Large intestine (tissue), 3 donors: ENCODE data around the gene C8A. TPM values are rescaled to one million over a fixed set of nuclear protein-coding genes. Genes with fewer than 3 reads are reported as not detected.

Experiments used
- DNase-seq, 2 donors: peaks; one replicate each; pipeline versions ENCODE4 v3.0.0 to v3.0.0-alpha.2; 2013
- H3K27ac ChIP-seq: one replicate; pipeline ENCODE4 v1.5.1; 2013; ENCODE audit warnings: low read length
- H3K27me3 ChIP-seq: 2 replicates; pipeline ENCODE4 v1.6.1; 2013; ENCODE audit warnings: low read length; ENCODE audit not compliant: control insufficient read depth, insufficient read depth
- H3K36me3 ChIP-seq: 2 replicates; pipeline ENCODE4 v1.6.1; 2013; ENCODE audit warnings: low read length; ENCODE audit not compliant: control insufficient read depth, insufficient read depth
- H3K4me1 ChIP-seq: one replicate; pipeline ENCODE4 v1.6.1; 2013; ENCODE audit warnings: low read length; ENCODE audit not compliant: control insufficient read depth, insufficient read depth
- H3K4me3 ChIP-seq: one replicate; pipeline ENCODE4 v1.5.1; 2013; ENCODE audit warnings: low read length
- H3K9me3 ChIP-seq: one replicate; pipeline ENCODE4 v1.6.1; 2013; ENCODE audit warnings: mild to moderate bottlenecking, low read depth, low read length, moderate library complexity; ENCODE audit not compliant: control insufficient read depth
- WGBS: methylation state at CpG from one replicate; pipeline ENCODE4 v1.1.5; 2013; ENCODE audit warnings: low lambda C conversion rate; ENCODE audit not compliant: insufficient coverage; 5-methylcytosine and 5-hydroxymethylcytosine counted together
- polyA plus RNA-seq: library from polyadenylated mRNA; unstranded; fragments of 120-200 nt; gene quantifications from one replicate; pipeline ENCODE4 v1.2.1, GENCODE V29; 2013

Gene C8A
- polyA plus RNA-seq, 1 donor = 0.34 TPM

- 100% methylated on average over 1 of the region's 1 CpG for WGBS
- H3K9me3 ChIP-seq = no peaks in the 10 kb centered on the region
- no peak overlapping the region for H3K27ac ChIP-seq
- no peaks in the 10 kb centered on the region for H3K27me3 ChIP-seq
- H3K36me3 ChIP-seq = no peaks in the 10 kb centered on the region
- H3K4me1 ChIP-seq = peaks cover 7% of the 10 kb centered on the region
- H3K4me3 ChIP-seq = no peak overlapping the region
- DNase-seq = no peak
These were observed 67.9 kb downstream of the C8A start for GRCh38 chr1:56922507-56922906.

DNA sequence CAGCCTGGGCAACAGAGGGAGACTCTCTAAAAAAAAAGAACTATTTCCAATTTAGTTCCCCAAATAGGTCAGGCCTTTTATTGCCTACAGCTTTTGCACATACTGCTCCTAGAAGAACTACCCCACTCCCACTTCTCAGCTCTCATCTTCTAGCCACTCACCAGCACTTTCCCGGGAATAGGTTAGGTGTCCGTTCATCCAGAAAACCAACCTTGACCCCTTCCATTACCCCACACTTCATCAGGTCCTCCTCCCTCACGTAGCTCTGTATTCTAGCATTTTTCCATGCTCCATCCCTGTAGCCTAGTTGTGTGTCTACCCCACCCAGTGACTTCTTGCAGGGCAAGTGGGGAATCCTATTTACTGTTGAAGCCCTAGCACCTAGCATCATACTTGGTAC is 68.6 kb downstream of the C8A start:
- Histone ChIP-seq H3K36me3 (no peaks in the 10 kb centered on the region), H3K4me1 (peaks cover 7% of the 10 kb centered on the region), H3K4me3 (no peak overlapping the region), H3K27me3 (no peaks in the 10 kb centered on the region), H3K27ac (no peak overlapping the region), H3K9me3 (no peaks in the 10 kb centered on the region)
- no peak for DNase-seq
- WGBS = 60% methylated on average over 1 of the region's 3 CpGs

- Histone ChIP-seq H3K27me3 (no peaks in the 10 kb centered on the region), H3K27ac (no peak overlapping the region), H3K4me3 (no peak overlapping the region), H3K9me3 (no peaks in the 10 kb centered on the region), H3K36me3 (no peaks in the 10 kb centered on the region), H3K4me1 (peaks cover 3% of the 10 kb centered on the region)
- DNase-seq = no peak
- WGBS = 100% methylated on average over 1 of the region's 5 CpGs
These were observed 69.5 kb downstream of the C8A start for GRCh38 chr1:56924116-56924515.

GRCh38 chr1:56925193-56925592 is 70.6 kb downstream of the C8A start:
- Histone ChIP-seq H3K4me1 (no peaks in the 10 kb centered on the region), H3K27ac (no peak overlapping the region), H3K4me3 (no peak overlapping the region), H3K36me3 (no peaks in the 10 kb centered on the region), H3K27me3 (no peaks in the 10 kb centered on the region), H3K9me3 (no peaks in the 10 kb centered on the region)
- no peak for DNase-seq

DNA sequence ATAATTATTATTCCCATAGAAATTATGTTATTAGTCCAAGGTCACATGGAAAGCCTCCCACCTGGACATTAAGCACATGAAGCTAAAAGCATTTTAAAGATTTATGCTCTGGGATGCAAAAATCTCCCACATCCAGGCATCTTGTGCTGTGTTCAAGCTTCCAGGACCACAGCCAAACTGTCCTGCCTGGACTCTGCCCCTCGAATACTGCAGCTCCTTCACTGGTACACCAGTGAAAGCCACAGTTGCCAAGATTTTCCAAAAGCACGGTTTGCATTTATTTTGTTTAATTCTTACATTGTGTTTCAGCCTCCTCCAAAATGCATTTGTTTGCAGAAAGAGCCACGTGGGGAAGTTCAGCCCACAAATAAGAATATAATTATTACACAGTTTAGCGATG is 72.6 kb downstream of the C8A start:
- H3K9me3 ChIP-seq = no peaks in the 10 kb centered on the region
- no peaks in the 10 kb centered on the region for H3K4me1 ChIP-seq
- no peak for DNase-seq
- no peaks in the 10 kb centered on the region for H3K36me3 ChIP-seq
- H3K27me3 ChIP-seq = no peaks in the 10 kb centered on the region
- H3K27ac ChIP-seq = no peak overlapping the region
- no CpG with 5 or more reads among the region's 4 CpGs for WGBS
- H3K4me3 ChIP-seq = no peak overlapping the region

DNA sequence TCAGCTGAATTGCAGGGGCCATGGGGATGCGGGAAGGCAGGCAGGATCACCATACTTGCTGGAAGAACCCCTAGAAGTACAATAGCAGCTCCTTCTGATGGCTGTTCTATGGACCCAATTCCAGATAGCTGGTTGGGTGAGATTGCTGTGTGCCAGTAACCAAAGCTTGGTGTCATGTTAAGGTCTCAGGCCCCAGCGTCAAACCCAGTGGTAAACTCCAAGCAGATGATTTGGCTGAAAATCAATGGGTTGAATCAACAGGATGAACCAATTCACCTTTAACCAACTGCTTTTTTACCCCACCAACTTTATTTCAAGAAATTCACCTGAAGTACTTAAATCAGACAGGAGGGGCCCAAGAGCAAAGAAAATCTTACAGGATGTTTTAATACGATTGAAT is 73.4 kb downstream of the C8A start:
- no peaks in the 10 kb centered on the region for H3K36me3 ChIP-seq
- no peaks in the 10 kb centered on the region for H3K4me1 ChIP-seq
- H3K4me3 ChIP-seq = no peak overlapping the region
- H3K27me3 ChIP-seq = no peaks in the 10 kb centered on the region
- H3K27ac ChIP-seq = no peak overlapping the region
- no peak for DNase-seq
- WGBS = 80% methylated on average over 2 of the region's 3 CpGs
- no peaks in the 10 kb centered on the region for H3K9me3 ChIP-seq

GRCh38 chr1:56929492-56929891 is 74.9 kb downstream of the C8A start:
- H3K9me3 ChIP-seq = no peaks in the 10 kb centered on the region
- no peak for DNase-seq

DNA sequence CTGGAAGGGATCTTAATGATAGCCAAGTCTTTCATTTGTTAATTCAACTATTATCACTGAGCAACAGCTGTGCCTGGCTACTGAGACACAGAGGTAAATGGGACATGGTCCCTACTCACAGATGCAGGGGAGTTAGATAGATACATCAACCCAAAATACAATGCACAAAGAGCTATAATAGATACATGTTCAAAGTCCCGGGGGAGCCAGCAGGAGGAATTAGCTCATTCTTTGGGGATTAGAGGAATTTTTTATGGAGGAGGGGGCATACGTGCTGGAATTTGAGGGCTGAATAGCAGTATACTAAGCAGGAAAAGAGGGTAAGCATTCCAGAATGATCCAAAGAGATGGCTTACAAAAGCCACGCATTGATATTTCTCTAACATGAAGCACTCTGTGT is 76.6 kb downstream of the C8A start:
- no peaks in the 10 kb centered on the region for H3K4me1 ChIP-seq
- H3K36me3 ChIP-seq = no peaks in the 10 kb centered on the region
- no peaks in the 10 kb centered on the region for H3K9me3 ChIP-seq
- DNase-seq = no peak
- H3K27me3 ChIP-seq = no peaks in the 10 kb centered on the region
- 100% methylated on average over 1 of the region's 3 CpGs for WGBS
- H3K27ac ChIP-seq = no peak overlapping the region
- no peak overlapping the region for H3K4me3 ChIP-seq

More at GRCh38 chr1:56929492-56929891, 74.9 kb downstream of the C8A start:
- no peak overlapping the region for H3K4me3 ChIP-seq
- no peaks in the 10 kb centered on the region for H3K27me3 ChIP-seq
- H3K27ac ChIP-seq = no peak overlapping the region
- WGBS = 100% methylated on average over 1 of the region's 2 CpGs
- H3K4me1 ChIP-seq = no peaks in the 10 kb centered on the region
- H3K36me3 ChIP-seq = no peaks in the 10 kb centered on the region

DNA sequence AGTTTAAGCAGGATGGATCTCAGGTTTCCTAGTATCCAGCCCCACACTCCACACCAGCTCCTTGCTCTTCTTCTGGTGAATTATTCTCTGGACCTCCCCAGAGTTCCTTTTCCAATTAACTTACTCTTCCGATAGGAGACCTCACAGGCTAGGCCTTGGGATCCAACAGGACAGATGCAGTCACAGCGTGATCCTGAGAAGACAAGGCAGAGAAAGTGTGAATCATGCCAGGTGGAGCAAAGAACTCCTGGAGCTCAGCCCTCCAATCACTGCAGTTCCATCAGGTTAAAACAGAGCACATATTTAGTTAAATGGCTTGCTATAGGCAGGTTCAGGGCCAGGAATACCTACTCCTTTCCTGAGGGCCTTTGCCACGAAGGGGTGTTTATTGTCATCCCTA is 77.1 kb downstream of the C8A start:
- H3K27ac ChIP-seq = no peak overlapping the region
- no peaks in the 10 kb centered on the region for H3K9me3 ChIP-seq
- H3K36me3 ChIP-seq = no peaks in the 10 kb centered on the region
- no peaks in the 10 kb centered on the region for H3K4me1 ChIP-seq
- H3K27me3 ChIP-seq = no peaks in the 10 kb centered on the region
- WGBS = no CpG with 5 or more reads among the region's 3 CpGs
- DNase-seq = no peak
- no peak overlapping the region for H3K4me3 ChIP-seq

- no peaks in the 10 kb centered on the region for H3K27me3 ChIP-seq
- no peak overlapping the region for H3K27ac ChIP-seq
- H3K9me3 ChIP-seq = no peaks in the 10 kb centered on the region
- no peak overlapping the region for H3K4me3 ChIP-seq
- no CpG with 5 or more reads among the region's 2 CpGs for WGBS
- no peaks in the 10 kb centered on the region for H3K36me3 ChIP-seq
- no peak for DNase-seq
- H3K4me1 ChIP-seq = no peaks in the 10 kb centered on the region
These were observed 78.6 kb downstream of the C8A start for GRCh38 chr1:56933161-56933560.

- Histone ChIP-seq H3K36me3 (no peaks in the 10 kb centered on the region), H3K4me3 (no peak overlapping the region), H3K27ac (no peak overlapping the region), H3K27me3 (no peaks in the 10 kb centered on the region), H3K4me1 (no peaks in the 10 kb centered on the region), H3K9me3 (no peaks in the 10 kb centered on the region)
- no peak for DNase-seq
- WGBS = no CpG with 5 or more reads among the region's 2 CpGs
These were observed 79.0 kb downstream of the C8A start for GRCh38 chr1:56933606-56934005.
